Neutrophil (primary cell): ENCODE results near the gene AFAP1L2.

ENCODE experiments used
- H3K27ac ChIP-seq: fragments of 200-600 bp; sonication (generic); 2 replicates; pipeline ENCODE4 v1.5.1; 2016; ENCODE audit warnings: mild to moderate bottlenecking, moderate library complexity
- H3K27me3 ChIP-seq: fragments of 200-600 bp; sonication (generic); 2 replicates; pipeline ENCODE4 v1.6.0; 2016; ENCODE audit warnings: mild to moderate bottlenecking
- H3K36me3 ChIP-seq: fragments of 200-600 bp; sonication (generic); 2 replicates; pipeline ENCODE4 v1.5.1; 2017
- H3K4me1 ChIP-seq, 2 experiments: fragments of 200-600 bp in 1 of 2; sonication (generic) in 1 of 2; 1 replicate in 1 of 2; 2 replicates in 1 of 2; pipeline versions ENCODE4 v1.5.1 to v1.6.1; 2013 to 2016; ENCODE audit warnings: low read depth in 1 of 2, low read length in 1 of 2, mild to moderate bottlenecking in 1 of 2, moderate library complexity in 1 of 2; ENCODE audit not compliant: control insufficient read depth in 1 of 2, insufficient read depth in 1 of 2
- H3K4me3 ChIP-seq, 2 experiments: fragments of 200-600 bp in 1 of 2; sonication (generic) in 1 of 2; 1 replicate in 1 of 2; 2 replicates in 1 of 2; pipeline ENCODE4 v1.5.1; 2013 to 2016; ENCODE audit warnings: low read depth in 1 of 2, low read length in 1 of 2, mild to moderate bottlenecking in 1 of 2, moderate library complexity in 1 of 2
- H3K9me3 ChIP-seq: fragments of 200-600 bp; sonication (generic); 2 replicates; pipeline ENCODE4 v1.5.1; 2016
- TF ChIP-seq, protein P1 (sequence below): fragments of 200-600 bp; sonication (generic); IDR thresholded peaks from 2 replicates; pipeline ENCODE4 v1.5.1; 2016; ENCODE audit warnings: antibody characterized with exemption

Gene AFAP1L2

DNA sequence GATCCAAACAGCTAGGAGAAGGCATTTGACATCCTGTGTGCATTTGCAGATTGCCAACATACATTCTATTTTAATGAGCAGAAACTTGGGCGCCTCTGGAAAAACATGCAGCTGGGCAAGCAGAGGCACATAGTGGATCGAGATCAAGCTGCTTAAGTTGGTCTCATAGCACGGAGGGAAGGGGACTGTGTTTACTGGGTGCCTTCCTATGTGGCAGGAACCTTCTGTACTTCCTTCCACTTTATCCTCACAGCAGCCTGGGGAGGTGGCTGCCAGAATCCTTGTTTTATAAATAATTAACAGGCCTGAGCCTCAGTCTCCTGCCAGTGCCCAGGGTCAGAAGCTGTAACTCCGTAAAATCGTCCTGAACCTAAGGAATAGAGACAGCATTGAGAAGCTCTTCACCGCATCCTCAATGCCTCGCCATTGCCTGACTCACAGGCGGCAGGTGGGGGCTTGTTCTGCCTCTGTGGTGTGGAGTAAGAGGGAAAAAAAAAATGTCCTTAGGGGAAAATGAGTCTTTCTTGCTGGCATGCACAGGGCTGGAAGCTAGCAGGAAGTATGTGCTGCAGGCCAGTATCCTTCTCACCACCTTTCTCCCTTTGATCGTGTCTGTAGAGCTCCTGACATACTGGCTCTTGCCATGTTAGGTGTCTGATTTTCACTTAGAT lies 159.0 kb downstream of the AFAP1L2 start:
- Histone ChIP-seq H3K36me3 (no peaks in the 10 kb centered on the region), H3K9me3 (no peaks in the 10 kb centered on the region), H3K4me1 (no peaks in the 10 kb centered on the region), H3K4me3 (no peak overlapping the region), H3K27me3 (peaks cover 53% of the 10 kb centered on the region), H3K27ac (no peak overlapping the region)
- TF ChIP-seq, protein P1, sequence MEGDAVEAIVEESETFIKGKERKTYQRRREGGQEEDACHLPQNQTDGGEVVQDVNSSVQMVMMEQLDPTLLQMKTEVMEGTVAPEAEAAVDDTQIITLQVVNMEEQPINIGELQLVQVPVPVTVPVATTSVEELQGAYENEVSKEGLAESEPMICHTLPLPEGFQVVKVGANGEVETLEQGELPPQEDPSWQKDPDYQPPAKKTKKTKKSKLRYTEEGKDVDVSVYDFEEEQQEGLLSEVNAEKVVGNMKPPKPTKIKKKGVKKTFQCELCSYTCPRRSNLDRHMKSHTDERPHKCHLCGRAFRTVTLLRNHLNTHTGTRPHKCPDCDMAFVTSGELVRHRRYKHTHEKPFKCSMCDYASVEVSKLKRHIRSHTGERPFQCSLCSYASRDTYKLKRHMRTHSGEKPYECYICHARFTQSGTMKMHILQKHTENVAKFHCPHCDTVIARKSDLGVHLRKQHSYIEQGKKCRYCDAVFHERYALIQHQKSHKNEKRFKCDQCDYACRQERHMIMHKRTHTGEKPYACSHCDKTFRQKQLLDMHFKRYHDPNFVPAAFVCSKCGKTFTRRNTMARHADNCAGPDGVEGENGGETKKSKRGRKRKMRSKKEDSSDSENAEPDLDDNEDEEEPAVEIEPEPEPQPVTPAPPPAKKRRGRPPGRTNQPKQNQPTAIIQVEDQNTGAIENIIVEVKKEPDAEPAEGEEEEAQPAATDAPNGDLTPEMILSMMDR = no peak
